GM21423 (cell line): ENCODE results near the gene PGLYRP4.

Source experiments
- ATAC-seq: cut with Tn5 transposase; IDR thresholded peaks from one replicate; pipeline ENCODE4 v1.9.1; 2021; ENCODE audit warnings: mild to moderate bottlenecking, moderate library complexity; ENCODE audit not compliant: unreplicated experiment

Gene PGLYRP4

GRCh38 chr1:153379591-153379990 is 30.9 kb upstream of the PGLYRP4 start:
- no peak for ATAC-seq

DNA sequence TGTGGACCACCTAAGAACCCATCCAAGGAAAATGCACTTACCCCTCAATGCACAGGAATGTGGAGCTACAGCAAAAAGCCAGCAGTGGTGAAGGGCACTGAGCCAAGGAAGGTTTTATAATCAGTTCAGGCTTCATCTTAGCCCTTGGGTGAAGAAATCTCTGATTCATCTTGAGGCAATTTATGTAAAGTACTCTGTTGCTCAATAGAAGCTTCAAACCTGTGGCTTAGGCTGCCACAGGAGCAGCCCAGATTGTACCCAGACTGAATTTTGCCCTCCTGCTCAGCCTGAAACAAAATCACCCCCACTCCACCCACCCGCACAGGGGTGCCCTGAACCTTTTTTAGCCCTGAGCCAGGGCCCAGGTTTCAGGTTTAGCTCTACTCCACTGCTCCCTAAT is 26.9 kb upstream of the PGLYRP4 start, which contains the start of gene S100A12:
TSS of gene S100A12 (minus strand) at position 111 of the 400 bp plus-strand sequence. CDS start 1,029 bp downstream, outside the sequence.
- no peak for ATAC-seq

DNA sequence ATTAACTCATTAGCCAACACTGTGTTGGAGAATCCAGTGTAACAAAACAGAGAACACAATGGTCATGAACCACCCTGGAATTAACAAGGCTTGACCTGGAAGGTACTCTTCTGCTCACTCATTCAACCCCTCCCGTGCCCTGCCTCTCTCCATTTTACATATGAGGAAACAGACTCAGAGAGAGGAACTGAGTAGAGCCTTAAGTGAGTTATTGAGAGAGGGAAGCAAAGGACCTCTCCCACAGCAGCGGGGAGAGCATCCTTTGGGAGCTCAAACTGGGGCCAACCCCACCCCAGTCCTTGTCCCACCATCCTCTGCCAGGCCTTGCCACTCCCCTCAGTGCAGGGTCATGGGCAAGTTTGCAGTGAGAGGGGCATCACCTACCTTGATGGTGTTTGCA is 25.4 kb upstream of the PGLYRP4 start:
- ATAC-seq: no peak

- ATAC-seq: no peak
Observed at GRCh38 chr1:153372571-153372970, 23.9 kb upstream of the PGLYRP4 start.

GRCh38 chr1:153371231-153371630 is 22.6 kb upstream of the PGLYRP4 start:
- no peak for ATAC-seq

DNA sequence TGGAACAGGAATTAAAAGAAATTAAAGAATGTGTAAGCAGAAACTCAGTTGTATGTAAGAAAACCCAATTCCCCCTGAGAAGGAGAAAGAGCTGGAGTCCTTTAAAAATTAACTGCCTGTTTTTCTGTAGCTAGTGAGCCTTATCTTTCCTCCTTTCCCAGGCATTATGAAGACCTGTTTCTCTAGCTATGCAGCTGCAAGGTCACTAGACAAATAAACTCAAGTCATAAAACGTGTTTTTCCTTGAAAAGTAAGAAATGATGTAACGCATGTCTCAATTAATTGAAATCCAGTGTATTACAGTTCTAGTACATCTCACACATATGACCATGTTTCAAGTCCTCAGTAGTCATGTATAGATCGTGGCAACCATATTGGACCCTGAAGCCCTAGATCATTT is 21.5 kb upstream of the PGLYRP4 start:
- ATAC-seq: no peak

- no peak for ATAC-seq
Observed at GRCh38 chr1:153368495-153368894, 19.9 kb upstream of the PGLYRP4 start.

GRCh38 chr1:153367090-153367489 is 18.4 kb upstream of the PGLYRP4 start:
- ATAC-seq: no peak

DNA sequence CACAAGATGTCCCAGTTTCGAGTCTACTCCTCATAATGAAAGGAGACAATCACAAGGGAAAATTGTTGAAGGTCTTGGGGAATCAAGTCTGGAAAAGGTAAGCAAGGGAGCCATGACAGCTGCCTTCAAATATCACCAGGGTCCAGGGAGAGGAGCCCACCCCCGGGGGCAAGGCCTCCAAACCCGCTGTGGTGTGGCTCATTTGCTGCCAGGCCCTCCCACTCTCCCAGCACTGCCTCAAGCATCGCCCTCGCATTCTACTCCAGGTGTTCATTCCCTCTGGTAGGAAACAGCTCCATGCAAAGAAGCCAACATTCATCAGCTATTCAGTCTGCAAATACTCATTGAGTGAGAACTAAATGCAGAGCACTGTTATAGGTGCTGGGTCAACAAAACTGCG is 17.6 kb upstream of the PGLYRP4 start:
- ATAC-seq: no peak

GRCh38 chr1:153365696-153366095 is 17.1 kb upstream of the PGLYRP4 start:
- no peak for ATAC-seq

GRCh38 chr1:153364766-153365666 is 16.4 kb upstream of the PGLYRP4 start:
- ATAC-seq: no peak

GRCh38 chr1:153364156-153364555 is 15.5 kb upstream of the PGLYRP4 start:
- ATAC-seq: no peak

- no peak for ATAC-seq
Observed at GRCh38 chr1:153363641-153364040, 15.0 kb upstream of the PGLYRP4 start.

DNA sequence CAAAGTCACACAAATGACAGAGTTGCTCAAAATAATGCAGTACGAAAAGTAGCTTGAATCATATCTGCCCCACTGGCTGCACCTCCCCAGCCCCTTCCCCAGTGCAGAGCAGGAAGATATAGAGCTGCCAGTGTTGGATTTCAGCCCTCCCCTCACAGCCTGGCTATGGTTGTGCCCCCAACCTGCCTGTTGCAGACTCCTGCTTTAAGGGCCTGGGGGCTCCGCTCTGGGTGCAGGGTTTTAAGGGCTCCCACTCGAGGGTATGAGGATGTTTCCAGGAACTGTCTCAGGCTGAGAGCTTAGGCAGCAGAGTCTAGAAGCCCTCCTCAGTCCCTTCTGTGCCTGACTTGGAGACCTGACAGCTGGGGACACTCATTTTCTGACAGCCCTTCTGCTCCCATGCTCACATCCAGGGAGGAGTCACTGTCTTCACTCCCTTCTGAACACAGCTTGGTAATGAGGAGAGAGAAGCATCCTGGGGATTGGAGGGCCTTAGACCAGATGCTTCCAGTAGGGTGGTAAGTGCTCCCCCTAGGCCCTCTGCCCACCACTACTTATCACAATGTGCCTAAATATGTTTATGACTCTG is 13.6 kb upstream of the PGLYRP4 start:
- ATAC-seq: no peak

GRCh38 chr1:153361480-153362109 is 13.0 kb upstream of the PGLYRP4 start:
- no peak for ATAC-seq

GRCh38 chr1:153360592-153361479 is 12.2 kb upstream of the PGLYRP4 start:
- ATAC-seq: no peak

DNA sequence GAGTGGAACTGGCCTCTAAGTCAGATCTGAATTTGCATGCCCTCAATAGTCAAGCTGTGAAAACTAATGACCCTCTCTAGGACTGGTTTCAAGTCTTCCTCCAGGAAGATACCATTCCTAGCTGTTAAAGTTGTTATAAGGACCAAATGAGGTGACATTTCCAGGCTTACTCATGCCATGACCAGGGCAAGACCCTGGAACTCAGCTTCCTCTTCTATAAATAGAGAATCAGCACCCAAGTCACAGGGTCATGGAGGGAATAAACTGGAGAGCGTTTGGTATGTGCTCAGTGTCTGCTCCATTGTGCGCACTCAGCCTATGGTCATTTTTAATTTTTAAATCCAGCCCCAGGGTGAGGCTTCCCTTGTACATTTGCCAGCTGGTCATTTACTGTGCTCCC is 11.5 kb upstream of the PGLYRP4 start:
- no peak for ATAC-seq

DNA sequence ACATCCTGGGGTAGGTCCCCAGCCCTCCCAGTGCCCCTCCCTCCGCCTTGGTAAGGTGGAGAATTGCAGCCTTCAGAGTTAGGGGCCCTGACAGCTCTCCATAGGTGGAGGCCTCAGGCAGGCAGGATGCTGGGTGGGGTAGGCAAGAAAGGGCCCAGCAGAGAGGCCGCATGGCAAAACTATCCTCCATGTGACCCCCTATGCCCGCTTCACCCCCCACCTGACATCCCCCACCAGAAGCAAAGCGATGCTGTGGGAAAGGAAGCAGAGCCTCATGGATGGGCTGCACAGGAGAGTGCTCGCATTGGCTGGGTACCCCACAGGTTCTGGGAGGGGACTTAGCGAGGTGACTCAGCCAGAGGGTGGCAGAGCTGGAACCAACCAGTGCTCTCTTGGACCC is 10.6 kb upstream of the PGLYRP4 start:
- no peak for ATAC-seq

- no peak for ATAC-seq
Observed at GRCh38 chr1:153358691-153358975, 10.0 kb upstream of the PGLYRP4 start.

- no peak for ATAC-seq
Observed at GRCh38 chr1:153357853-153358690, 9.4 kb upstream of the PGLYRP4 start, which contains the start of gene S100A9. S100A9 (plus strand) TSS chr1:153357854; CDS start chr1:153358284, 430 bp downstream.
